LHCN-M2 (cell line): ENCODE measurements around the gene XXYLT1. TPM values are rescaled to one million over a fixed set of nuclear protein-coding genes. Genes with fewer than 3 reads are reported as not detected.

Source experiments
- DNase-seq: peaks from one replicate; pipeline ENCODE4 v3.0.0-alpha.2; 2012; ENCODE audit warnings: low read depth
- total RNA-seq: library from RNA; depleted of rRNA; stranded (reverse); fragments of >200 nt; gene quantifications from 2 replicates; pipeline ENCODE4 v1.2.3, GENCODE V29; 2014

The XXYLT1 gene
- total RNA-seq, 1 experiment from 2014 or later = 19.2 TPM

GRCh38 chr3:195169011-195169649 is 101.8 kb downstream of the XXYLT1 start:
- no peak for DNase-seq

- no peak for DNase-seq
These were observed 102.8 kb downstream of the XXYLT1 start for GRCh38 chr3:195168009-195168762.

GRCh38 chr3:195165790-195166189 is 105.2 kb downstream of the XXYLT1 start:
- DNase-seq = no peak

GRCh38 chr3:195165265-195165609 is 105.7 kb downstream of the XXYLT1 start:
- DNase-seq = no peak

- DNase-seq = no peak
These were observed 106.2 kb downstream of the XXYLT1 start for GRCh38 chr3:195164573-195165264.

GRCh38 chr3:195163719-195164572 is 107.0 kb downstream of the XXYLT1 start:
- DNase-seq = no peak

- DNase-seq = no peak
These were observed 108.1 kb downstream of the XXYLT1 start for GRCh38 chr3:195162816-195163215.

GRCh38 chr3:195162033-195162669 is 108.8 kb downstream of the XXYLT1 start:
- DNase-seq = no peak

- no peak for DNase-seq
These were observed 110.0 kb downstream of the XXYLT1 start for GRCh38 chr3:195160908-195161434.

GRCh38 chr3:195160257-195160898 is 110.6 kb downstream of the XXYLT1 start:
- peak; percentile 36 for DNase-seq

GRCh38 chr3:195159814-195160165 is 111.2 kb downstream of the XXYLT1 start:
- DNase-seq = peak; percentile 25

- no peak for DNase-seq
These were observed 111.7 kb downstream of the XXYLT1 start for GRCh38 chr3:195159117-195159813.

- no peak for DNase-seq
These were observed 114.6 kb downstream of the XXYLT1 start for GRCh38 chr3:195156286-195156890.

GRCh38 chr3:195155570-195156241 is 115.3 kb downstream of the XXYLT1 start:
- DNase-seq = no peak

- peak; percentile 76 for DNase-seq
These were observed 116.0 kb downstream of the XXYLT1 start for GRCh38 chr3:195154793-195155535.

GRCh38 chr3:195154111-195154791 is 116.7 kb downstream of the XXYLT1 start:
- DNase-seq = no peak

GRCh38 chr3:195153653-195154052 is 117.3 kb downstream of the XXYLT1 start:
- DNase-seq = no peak

- DNase-seq = no peak
These were observed 117.8 kb downstream of the XXYLT1 start for GRCh38 chr3:195153130-195153529.
